ENCODE results near the gene GREB1.

The GREB1 gene

GRCh38 chr2:11512431-11512830 is 21.4 kb upstream of the GREB1 start:
- no peak for DNase-seq (ENCODE audit: low read depth, low spot score)

- DNase-seq (ENCODE audit: low read depth, low spot score) = no peak
Observed at GRCh38 chr2:11513319-11513718, 20.5 kb upstream of the GREB1 start.

DNA sequence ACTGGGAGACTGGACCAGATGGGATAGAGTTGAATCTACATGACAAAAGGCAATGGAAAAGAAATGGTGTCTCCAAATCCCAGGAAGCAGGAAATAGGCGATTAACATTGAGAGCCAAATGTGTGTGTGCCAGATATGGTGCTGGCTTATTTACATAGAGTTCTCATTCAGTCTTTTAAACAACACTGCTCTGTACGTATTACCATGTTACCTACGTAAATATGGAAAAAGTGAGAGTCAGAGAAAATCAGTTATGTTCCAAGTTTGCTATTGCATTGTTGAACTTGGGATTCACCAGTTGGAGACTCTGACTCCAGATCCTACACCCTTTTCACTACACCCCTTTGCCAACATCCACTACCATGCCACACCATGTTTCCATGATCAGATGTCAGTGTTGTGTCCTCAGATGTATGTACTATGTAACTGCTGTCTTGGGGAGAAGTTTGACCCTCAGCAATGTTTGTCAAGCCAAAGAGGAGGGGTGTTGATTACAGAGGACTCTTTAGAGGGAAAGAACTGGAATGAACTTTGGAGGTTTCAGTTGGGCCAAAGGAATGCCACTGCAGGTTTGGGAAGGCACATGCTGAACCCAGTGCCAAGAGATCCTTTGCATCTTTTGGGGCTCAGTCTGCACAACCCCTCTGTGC is 19.6 kb upstream of the GREB1 start:
- DNase-seq (ENCODE audit: low read depth, low spot score) = no peak

DNA sequence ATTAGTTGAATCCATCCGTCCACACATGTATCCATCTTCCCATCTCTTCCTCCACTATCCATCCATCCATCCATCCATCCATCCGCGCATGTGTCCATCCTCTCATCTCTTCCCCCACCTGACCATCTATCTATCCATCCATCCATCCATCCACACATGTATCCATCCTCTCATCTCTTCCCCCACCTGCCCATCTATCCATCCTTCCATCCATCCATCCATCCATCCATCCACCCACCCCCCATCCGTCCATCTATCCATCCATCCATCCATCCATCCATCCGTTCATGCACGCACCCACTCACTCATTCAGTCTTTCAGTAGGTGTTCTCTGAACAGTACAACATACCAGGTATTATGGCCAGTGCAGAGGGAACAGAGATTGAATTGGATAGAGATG is 18.9 kb upstream of the GREB1 start:
- no peak for DNase-seq (ENCODE audit: low read depth, low spot score)

- no peak for DNase-seq (ENCODE audit: low read depth, low spot score)
Observed at GRCh38 chr2:11515490-11515981, 18.3 kb upstream of the GREB1 start.

DNA sequence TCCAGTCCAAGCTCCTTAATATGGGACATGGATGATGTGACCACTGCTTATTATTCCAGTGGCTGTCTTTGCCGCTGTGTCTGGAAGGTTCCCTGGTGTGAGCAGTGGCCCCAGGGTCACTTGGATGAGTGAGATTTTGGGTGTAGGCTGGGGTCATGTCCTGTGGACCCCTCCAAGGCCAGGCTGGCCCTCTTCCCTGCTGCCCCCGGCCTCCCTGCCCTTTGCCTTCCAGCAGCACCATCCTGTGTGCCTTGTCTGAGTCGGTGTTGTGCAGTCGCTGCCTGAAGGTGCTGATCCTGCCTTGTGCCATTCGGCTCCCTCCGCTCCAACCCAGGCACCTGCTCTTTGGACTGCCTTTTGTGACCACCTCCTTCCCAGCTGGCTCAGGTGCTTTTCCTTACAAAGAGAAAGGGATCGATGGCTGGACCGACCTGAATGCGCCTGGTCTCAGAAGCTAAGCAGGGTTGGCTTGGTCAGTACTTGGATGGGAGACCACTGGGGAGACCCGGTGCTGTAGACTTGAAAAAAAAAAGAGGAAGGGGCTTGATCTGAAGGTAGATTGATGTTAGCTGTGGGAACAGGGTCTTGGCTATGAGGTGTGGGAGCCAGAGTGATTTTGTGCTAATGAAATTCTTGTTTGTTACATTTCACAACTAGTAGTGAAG is 16.7 kb upstream of the GREB1 start:
- no peak for DNase-seq (ENCODE audit: low read depth, low spot score)

- no peak for DNase-seq (ENCODE audit: low read depth, low spot score)
Observed at GRCh38 chr2:11517906-11518305, 15.9 kb upstream of the GREB1 start.

- no peak for DNase-seq (ENCODE audit: low read depth, low spot score)
Observed at GRCh38 chr2:11520092-11520693, 13.7 kb upstream of the GREB1 start.

- no peak for DNase-seq (ENCODE audit: low read depth, low spot score)
Observed at GRCh38 chr2:11521775-11522174, 12.1 kb upstream of the GREB1 start.

DNA sequence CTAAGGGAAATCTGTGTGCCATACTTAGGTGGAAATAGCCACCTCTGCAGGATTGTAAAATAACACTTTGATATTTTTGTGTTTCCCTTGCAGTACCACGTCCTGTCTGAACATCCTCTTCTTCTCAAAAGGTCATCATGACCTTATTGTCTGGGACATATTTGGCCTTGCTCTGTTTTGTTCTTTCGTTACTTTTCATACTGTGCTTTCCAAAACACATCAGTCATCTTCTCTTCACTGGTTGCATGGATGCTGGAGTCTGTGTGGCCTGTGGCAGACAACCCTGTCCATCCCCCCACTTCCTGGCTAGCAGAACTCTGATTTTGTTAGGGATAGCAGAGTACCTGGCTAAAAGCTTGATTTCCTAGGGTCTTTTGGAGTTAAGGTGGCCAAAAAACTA is 9.4 kb upstream of the GREB1 start:
- DNase-seq (ENCODE audit: low read depth, low spot score) = no peak

- no peak for DNase-seq (ENCODE audit: low read depth, low spot score)
Observed at GRCh38 chr2:11525762-11526161, 8.1 kb upstream of the GREB1 start.

DNA sequence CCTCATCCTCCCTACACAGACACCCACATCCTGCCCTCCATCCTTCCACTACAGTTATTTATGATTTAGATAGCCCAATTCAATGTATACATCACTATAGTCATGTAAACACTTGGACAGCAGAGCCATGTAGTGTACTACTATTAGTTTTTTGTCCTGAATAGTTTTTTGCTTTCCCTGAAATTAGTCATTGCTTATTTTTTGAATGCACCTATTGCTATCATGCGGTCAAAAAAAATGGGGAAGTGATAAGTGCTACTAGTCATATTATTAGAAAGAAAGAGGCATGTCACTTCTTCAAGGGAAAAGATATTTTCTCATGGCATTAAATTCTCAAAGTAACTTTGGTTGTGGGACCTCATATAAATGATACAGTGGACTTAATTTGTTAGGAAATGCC is 6.8 kb upstream of the GREB1 start:
- DNase-seq (ENCODE audit: low read depth, low spot score) = no peak

GRCh38 chr2:11528228-11528627 is 5.6 kb upstream of the GREB1 start:
- no peak for DNase-seq (ENCODE audit: low read depth, low spot score)

GRCh38 chr2:11530864-11531465 is 2.9 kb upstream of the GREB1 start:
- DNase-seq (ENCODE audit: low read depth, low spot score) = no peak

- DNase-seq (ENCODE audit: low read depth, low spot score) = no peak
Observed at GRCh38 chr2:11532416-11533055, 1.3 kb upstream of the GREB1 start.

DNA sequence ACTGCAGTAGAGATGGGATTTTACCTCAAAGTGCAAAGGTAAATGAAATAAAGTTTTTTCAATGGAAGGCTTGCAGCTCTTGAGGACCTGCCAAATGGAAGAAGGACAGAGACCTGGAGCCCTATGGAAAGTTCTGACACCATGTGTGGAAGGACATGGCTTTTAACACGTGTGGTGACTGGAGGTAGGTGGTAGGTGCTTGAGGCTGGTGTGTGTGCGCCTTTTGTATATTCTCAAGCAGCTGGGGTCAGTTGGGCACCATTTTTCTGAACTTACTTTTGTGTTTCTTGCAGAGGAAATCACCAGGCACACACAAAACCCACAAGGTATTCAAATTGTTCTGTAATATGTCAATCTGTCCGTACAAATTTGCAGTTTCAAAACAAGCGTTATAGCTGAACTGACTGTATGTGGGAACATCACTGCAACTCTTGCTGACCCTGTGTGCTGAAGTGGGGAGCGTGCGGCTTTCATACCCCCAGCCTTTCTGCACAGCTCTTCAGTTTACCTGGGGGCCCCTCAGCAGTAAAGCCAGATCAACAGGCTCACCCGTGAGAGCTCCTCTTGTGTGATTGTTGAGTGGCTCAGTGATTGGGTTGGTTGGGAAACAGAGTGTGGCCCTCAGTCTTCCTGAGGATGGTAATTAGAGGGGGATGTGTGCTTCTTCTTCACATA is 363 bp downstream of the GREB1 start:
- no peak for DNase-seq (ENCODE audit: low read depth, low spot score)

GRCh38 chr2:11534746-11535484 is 1.1 kb downstream of the GREB1 start:
- no peak for DNase-seq (ENCODE audit: low read depth, low spot score)

DNA sequence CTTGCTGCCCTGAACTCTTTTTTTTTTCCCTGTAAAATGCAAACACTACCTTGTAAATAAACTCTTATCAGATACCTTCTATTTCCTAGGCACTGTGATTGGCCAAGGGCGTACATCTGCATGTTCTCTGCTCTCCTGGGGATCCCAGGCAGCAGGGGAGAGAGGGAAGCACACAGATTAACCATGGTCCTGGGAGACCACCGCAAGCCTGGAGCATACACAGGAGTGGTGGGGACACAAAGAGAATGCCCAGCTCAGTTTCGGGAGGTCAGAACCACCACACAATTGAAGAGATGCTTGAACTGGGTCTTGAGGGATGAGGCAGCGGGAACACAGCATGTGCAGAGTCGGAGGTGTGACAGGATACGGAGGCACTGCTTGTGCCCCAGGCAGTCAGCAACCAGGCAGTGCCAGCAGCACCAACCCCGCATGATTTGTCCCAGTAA is 2.1 kb downstream of the GREB1 start:
- DNase-seq (ENCODE audit: low read depth, low spot score) = no peak

GRCh38 chr2:11537951-11538350 is 4.1 kb downstream of the GREB1 start:
- DNase-seq (ENCODE audit: low read depth, low spot score) = no peak

- DNase-seq (ENCODE audit: low read depth, low spot score) = no peak
Observed at GRCh38 chr2:11539317-11540147, 5.7 kb downstream of the GREB1 start.
